Thymus (tissue), 11 donors: ENCODE data around the gene RACGAP1. TPM values are rescaled to one million over a fixed set of nuclear protein-coding genes. Genes with fewer than 3 reads are reported as not detected.

Experiments used
- DNase-seq, 9 donors: peaks; one replicate each; pipeline ENCODE4 v3.0.0-alpha.2; 2013; ENCODE audit warnings: low spot score in 9 of 9, low read depth in 6 of 9, missing footprints in 1 of 9
- H3K27ac ChIP-seq, 2 donors: one replicate each; pipeline ENCODE4 v1.5.1; 2013; ENCODE audit warnings: control low read depth in 1 of 2, low read depth in 1 of 2, low read length in 1 of 2, mild to moderate bottlenecking in 1 of 2, moderate library complexity in 1 of 2
- H3K27me3 ChIP-seq, 2 donors: one replicate each; pipeline ENCODE4 v1.5.1; 2013; ENCODE audit warnings: low read length in 1 of 2; ENCODE audit not compliant: control insufficient read depth in 2 of 2, insufficient read depth in 1 of 2
- H3K36me3 ChIP-seq, 2 donors: one replicate each; pipeline ENCODE4 v1.5.1; 2013; ENCODE audit warnings: low read length in 1 of 2, mild to moderate bottlenecking in 1 of 2, moderate library complexity in 1 of 2; ENCODE audit not compliant: control insufficient read depth in 2 of 2, insufficient read depth in 2 of 2
- H3K4me1 ChIP-seq, 2 donors: one replicate each; pipeline ENCODE4 v1.5.1; 2013; ENCODE audit warnings: low read length in 2 of 2; ENCODE audit not compliant: control insufficient read depth in 2 of 2, insufficient read depth in 2 of 2
- H3K4me3 ChIP-seq, 2 donors: one replicate each; pipeline ENCODE4 v1.5.1; 2013; ENCODE audit warnings: low read length in 2 of 2, control low read depth in 1 of 2, mild to moderate bottlenecking in 1 of 2
- H3K9me3 ChIP-seq, 2 donors: one replicate each; pipeline ENCODE4 v1.5.1; 2013; ENCODE audit warnings: low read length in 1 of 2, mild to moderate bottlenecking in 1 of 2; ENCODE audit not compliant: control insufficient read depth in 2 of 2, insufficient read depth in 1 of 2
- whole genome bisulfite sequencing: extraction: QIAGEN DNeasy Blood & Tissue Kit; methylation state at CpG from one replicate; pipeline ENCODE4 v1.1.7; 2013; 5-methylcytosine and 5-hydroxymethylcytosine counted together
- polyA plus RNA-seq: library from polyadenylated mRNA; stranded (reverse); fragments of 200-250 nt; gene quantifications from one replicate; pipeline ENCODE4 v1.2.3, GENCODE V29; 2013
- total RNA-seq: library from RNA; stranded (reverse); fragments of 120-200 nt; gene quantifications from one replicate; pipeline ENCODE4 v1.2.4, GENCODE V29; 2013
- donor health status: healthy.

Gene RACGAP1
- total and polyA plus RNA-seq, 2 donors: 9.2 to 50.1 TPM

DNA sequence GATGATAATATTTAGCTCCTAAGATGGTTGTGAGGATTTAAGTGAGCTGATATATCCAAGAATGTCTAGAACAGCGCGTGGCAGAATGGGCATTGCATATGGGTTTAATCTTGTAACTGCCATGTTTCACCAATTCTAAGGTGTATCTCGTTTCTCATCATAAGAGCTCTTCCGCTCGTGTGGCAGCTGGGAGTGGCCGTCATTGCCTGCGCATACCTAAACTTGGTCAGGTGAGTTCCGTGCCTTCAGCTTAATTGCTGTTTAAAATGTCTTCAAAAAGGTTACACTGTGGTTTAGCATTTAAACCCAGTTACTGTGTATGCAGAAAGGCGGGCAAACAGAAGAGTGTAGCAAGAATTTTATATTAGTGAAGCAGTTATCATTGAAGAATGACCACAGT, 79.2 kb downstream of the RACGAP1 start:
- peak in 1 of 9 donors; percentile 19 for DNase-seq
- H3K9me3 ChIP-seq: no peaks in the 10 kb centered on the region
- H3K27ac ChIP-seq: no peak overlapping the region
- peaks cover 0 to 37% of the 10 kb centered on the region in 2 donors for H3K27me3 ChIP-seq
- 92% methylated on average over 9 of the region's 9 CpGs for WGBS
- no peak overlapping the region for H3K4me3 ChIP-seq
- H3K4me1 ChIP-seq: peaks cover 2 to 9% of the 10 kb centered on the region in 2 donors
- no peaks in the 10 kb centered on the region for H3K36me3 ChIP-seq

DNA sequence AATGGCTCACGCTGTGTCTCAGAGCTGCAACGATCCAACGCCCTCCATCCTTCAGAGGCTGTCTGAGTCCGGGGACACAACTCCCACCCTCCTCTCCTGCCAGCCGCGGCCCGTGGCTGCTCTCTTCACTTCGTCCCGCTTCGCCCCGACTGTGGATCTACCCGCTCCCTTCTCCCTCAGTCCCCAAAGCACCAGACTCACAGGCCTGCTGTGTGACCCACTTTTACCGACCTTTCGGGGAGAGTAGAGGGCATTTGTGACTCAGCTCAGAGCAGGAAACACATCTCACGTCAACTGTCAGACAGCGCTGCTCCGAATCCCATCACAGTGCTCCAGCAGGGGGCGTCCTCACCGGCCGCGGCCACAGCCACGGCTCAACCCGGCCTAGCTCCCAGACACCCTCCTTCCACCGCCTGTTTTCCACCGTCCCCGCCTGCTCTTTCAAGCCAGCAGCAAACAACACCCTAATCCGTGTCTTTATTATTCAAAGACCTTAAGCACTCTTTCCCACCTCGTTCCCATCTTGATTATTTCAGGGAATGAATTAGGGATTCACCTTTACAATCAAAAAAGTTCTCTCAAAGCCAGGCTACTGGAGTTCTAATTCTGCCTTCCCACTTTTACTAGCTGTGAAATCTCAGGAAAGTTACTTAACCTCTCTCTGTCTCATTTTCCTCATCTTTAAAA, 79.8 kb downstream of the RACGAP1 start:
- H3K27me3 ChIP-seq: peaks cover 0 to 31% of the 10 kb centered on the region in 2 donors
- no peaks in the 10 kb centered on the region for H3K36me3 ChIP-seq
- peaks cover 2 to 9% of the 10 kb centered on the region in 2 donors for H3K4me1 ChIP-seq
- WGBS: 15% methylated on average over 28 of the region's 28 CpGs
- no peaks in the 10 kb centered on the region for H3K9me3 ChIP-seq
- DNase-seq: peak; percentile 61 to 87 (median 71)
- peak overlapping the region; percentile 22 to 39 for H3K4me3 ChIP-seq
- peak overlapping the region in 1 of 2 donors; percentile 20 for H3K27ac ChIP-seq

DNA sequence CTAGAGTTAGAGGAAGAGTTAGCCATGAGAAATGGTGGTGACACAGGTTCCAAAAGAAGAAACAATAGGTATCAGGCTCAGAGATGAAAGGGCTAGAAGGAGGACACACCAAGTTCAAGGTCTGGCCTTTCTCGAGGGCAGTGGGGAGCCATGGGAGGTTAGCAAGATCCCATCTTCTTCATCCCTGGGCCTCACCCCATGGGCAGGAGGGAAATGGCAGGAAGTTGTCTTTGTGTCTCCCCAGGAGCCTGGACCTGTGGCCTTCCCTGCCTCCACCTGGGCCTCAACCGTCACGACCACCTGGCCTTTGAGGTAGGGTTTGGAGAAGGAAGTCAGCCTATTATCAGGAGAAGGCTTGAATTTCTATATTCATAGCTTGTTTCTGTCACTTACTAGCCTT, 80.6 kb downstream of the RACGAP1 start:
- no peak for DNase-seq
- no peaks in the 10 kb centered on the region for H3K9me3 ChIP-seq
- no peak overlapping the region for H3K27ac ChIP-seq
- no peak overlapping the region for H3K4me3 ChIP-seq
- no peaks in the 10 kb centered on the region for H3K36me3 ChIP-seq
- H3K27me3 ChIP-seq: peaks cover 0 to 24% of the 10 kb centered on the region in 2 donors
- WGBS: 82% methylated on average over 3 of the region's 3 CpGs
- H3K4me1 ChIP-seq: peaks cover 2 to 9% of the 10 kb centered on the region in 2 donors

DNA sequence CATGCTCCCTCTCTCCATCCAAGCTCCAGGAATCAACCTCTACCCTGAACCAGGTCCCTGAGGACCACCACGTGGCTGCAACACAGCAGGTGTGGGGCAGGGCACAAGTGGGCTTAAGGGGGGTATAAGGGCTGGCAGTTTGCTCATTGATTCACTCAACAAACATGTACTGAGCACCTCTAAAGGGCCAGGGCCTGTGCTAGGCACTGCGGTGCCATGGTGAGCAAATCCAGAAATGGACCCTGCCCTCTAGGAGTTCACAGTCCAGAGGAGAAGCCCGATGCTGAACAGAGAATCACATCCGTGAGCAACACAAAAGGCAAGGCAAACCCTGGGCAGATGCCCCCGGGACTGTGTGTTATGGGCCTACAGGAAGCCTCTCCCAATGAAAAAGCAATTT, 81.2 kb downstream of the RACGAP1 start:
- peaks cover 0 to 19% of the 10 kb centered on the region in 2 donors for H3K27me3 ChIP-seq
- no peak overlapping the region for H3K27ac ChIP-seq
- H3K4me3 ChIP-seq: no peak overlapping the region
- peaks cover 2 to 9% of the 10 kb centered on the region in 2 donors for H3K4me1 ChIP-seq
- DNase-seq: no peak
- no peaks in the 10 kb centered on the region for H3K36me3 ChIP-seq
- 99% methylated on average over 5 of the region's 5 CpGs for WGBS
- H3K9me3 ChIP-seq: no peaks in the 10 kb centered on the region

DNA sequence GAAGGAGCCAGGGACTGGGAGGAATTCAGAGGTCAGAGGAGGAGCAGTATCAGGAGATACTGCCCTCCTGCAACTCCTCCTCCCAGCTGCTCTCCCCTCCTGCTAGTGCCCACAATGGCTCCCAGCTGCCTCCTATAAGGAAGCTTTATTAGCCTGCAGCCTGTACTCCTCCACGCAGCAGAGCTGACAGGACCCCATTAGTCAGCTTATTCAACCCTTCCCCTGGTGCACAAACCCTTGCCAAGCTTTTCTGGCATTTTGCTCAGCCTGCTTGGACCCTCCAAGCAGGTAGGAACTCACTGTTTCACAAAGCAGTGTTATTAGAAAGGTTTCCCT, 81.7 kb downstream of the RACGAP1 start:
- Histone ChIP-seq H3K36me3 (no peaks in the 10 kb centered on the region), H3K9me3 (no peaks in the 10 kb centered on the region), H3K4me1 (peaks cover 2 to 9% of the 10 kb centered on the region in 2 donors), H3K27ac (no peak overlapping the region), H3K4me3 (no peak overlapping the region), H3K27me3 (peaks cover 0 to 17% of the 10 kb centered on the region in 2 donors)
- 96% methylated on average over 1 of the region's 1 CpG for WGBS
- DNase-seq: no peak

DNA sequence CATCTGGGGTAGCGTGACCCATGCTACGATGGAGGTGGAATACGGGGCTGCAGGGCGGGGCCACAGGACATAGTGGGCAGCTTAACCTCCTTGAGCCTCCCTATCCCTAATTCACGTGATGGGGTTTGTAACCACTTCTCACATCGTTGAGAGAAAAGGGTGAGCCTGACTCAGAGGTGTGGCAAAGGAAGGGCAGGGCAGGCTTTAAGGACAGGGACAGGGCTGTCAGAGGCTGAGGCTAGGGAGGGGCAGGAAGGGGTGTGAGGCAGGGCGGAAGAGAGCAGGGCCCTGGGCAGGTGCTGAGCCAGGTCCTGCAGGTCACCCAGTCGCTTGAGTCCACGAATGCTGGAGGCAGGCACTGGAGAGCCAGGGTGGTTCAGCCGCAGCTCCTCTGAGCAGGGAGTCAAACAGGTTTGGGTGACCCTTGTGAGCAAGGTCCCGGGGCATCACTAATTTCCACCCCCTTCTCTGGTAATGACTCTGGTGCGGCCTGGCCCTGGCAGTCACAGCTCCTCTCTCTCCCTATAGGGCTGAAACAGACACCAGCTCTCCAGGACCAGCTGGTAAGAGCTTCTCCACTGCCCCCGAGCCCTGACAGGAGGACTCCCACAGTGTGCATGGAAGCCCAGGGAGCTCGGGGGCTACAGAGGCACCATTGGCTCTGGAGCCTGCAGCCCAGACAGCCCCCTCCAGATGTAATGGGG, 82.2 kb downstream of the RACGAP1 start:
- DNase-seq: no peak
- Histone ChIP-seq H3K36me3 (no peaks in the 10 kb centered on the region), H3K9me3 (no peaks in the 10 kb centered on the region), H3K4me3 (no peak overlapping the region), H3K27me3 (peaks cover 0 to 15% of the 10 kb centered on the region in 2 donors), H3K4me1 (peaks cover 2 to 9% of the 10 kb centered on the region in 2 donors), H3K27ac (no peak overlapping the region)
- 90% methylated on average over 14 of the region's 14 CpGs for WGBS

DNA sequence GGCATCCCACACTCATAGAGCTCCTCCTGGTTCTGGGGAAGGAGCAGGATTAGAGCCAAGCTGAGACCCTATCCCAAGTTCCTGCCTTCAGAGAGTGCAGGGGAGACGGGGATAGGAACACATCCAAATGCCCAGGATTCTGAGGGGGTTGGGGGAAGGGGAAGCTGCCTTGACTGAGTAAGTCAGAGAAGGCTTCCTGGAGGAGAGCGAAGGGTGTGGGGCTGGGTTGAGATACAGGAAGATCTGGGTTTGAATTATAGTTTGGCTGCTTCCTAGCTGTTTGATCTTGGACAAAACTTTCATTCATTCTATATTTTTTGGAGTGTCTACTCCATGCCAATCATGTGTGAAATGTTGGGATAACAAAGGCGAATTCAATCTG, 82.8 kb downstream of the RACGAP1 start:
- H3K9me3 ChIP-seq: no peaks in the 10 kb centered on the region

DNA sequence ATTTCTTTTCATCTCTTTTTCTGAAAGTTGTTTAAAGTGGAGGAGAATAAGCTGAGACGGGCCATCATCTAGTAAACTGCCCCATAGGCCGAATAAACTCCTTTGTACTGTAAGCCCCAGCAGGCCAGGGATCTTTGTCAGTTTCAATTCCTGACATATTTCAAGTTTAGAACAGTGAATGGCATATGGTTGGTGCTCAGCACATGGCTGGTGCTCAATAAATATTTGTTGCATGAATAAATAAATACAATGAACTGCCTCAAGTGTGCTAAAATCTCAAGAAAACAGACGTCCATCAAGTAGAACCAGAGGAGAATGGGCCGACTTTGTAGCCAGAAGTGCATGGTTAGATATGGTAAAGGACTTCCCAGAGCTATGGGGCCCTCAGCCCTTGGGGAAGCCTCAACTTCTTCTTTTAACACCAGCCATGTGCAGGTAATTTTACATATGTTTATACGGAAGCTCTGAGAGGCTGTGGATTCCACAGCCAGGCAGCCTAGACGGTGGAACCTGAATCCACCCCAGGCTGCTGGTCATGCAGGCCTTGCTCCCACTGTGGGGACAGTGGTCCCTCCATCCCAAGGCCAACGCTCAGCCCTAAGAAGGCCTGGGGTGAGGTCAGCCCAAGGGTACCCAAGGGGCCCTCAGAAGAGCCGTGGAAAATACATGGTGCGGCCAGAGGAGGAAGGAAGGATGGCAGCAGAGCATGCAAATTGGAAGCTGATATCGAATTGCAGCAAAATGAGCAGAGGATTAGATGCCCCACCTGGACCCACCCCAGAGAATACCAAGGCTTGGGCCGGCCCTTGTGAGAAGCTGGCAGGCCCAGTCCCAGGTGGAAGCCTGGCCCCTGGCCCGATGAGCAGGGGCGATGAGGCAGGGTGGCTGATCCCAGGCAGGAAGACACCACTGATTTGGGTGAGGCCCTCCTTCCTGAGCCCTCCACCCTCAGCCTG, 83.5 kb downstream of the RACGAP1 start:
- peaks cover 2 to 9% of the 10 kb centered on the region in 2 donors for H3K4me1 ChIP-seq
- no peak overlapping the region for H3K27ac ChIP-seq
- H3K9me3 ChIP-seq: no peaks in the 10 kb centered on the region
- 93% methylated on average over 13 of the region's 13 CpGs for WGBS
- peaks cover 0 to 11% of the 10 kb centered on the region in 2 donors for H3K27me3 ChIP-seq
- no peaks in the 10 kb centered on the region for H3K36me3 ChIP-seq
- no peak for DNase-seq
- H3K4me3 ChIP-seq: no peak overlapping the region

More for the DNA sequence above, 82.8 kb downstream of the RACGAP1 start:
- 97% methylated on average over 3 of the region's 3 CpGs for WGBS
- DNase-seq: no peak
- H3K27me3 ChIP-seq: peaks cover 0 to 12% of the 10 kb centered on the region in 2 donors
- no peaks in the 10 kb centered on the region for H3K36me3 ChIP-seq
- H3K27ac ChIP-seq: no peak overlapping the region
- peaks cover 2 to 9% of the 10 kb centered on the region in 2 donors for H3K4me1 ChIP-seq
- no peak overlapping the region for H3K4me3 ChIP-seq
